Left ventricle myocardium inferior (tissue), 1 donor: Measurements from ENCODE around the gene FARP1. TPM values are rescaled to one million over a fixed set of nuclear protein-coding genes. Genes with fewer than 3 reads are reported as not detected.

Source experiments
- DNase-seq: peaks from one replicate; pipeline ENCODE4 v3.0.0-alpha.2; 2020
- H3K27ac ChIP-seq: fragments of 200-600 bp; replicated peaks from 2 replicates; pipeline ENCODE4 v1.8.0; 2021
- H3K27me3 ChIP-seq: fragments of 200-600 bp; 2 replicates; pipeline ENCODE4 v1.8.0; 2021; ENCODE audit warnings: low read depth
- H3K36me3 ChIP-seq: fragments of 200-600 bp; 2 replicates; pipeline ENCODE4 v1.8.0; 2021
- H3K4me1 ChIP-seq: fragments of 200-600 bp; 2 replicates; pipeline ENCODE4 v1.8.0; 2021
- H3K4me3 ChIP-seq: fragments of 200-600 bp; 2 replicates; pipeline ENCODE4 v1.8.0; 2021; ENCODE audit warnings: mild to moderate bottlenecking, moderate library complexity
- H3K9me3 ChIP-seq: fragments of 200-600 bp; replicated peaks from 2 replicates; pipeline ENCODE4 v1.8.0; 2021
- CTCF ChIP-seq: fragments of 200-600 bp; IDR thresholded peaks from 2 replicates; pipeline ENCODE4 v1.8.0; 2021; ENCODE audit warnings: antibody characterized with exemption, mild to moderate bottlenecking, borderline replicate concordance
- intact Hi-C: fragments of 100-400 bp; cut with micrococcal nuclease; formaldehyde crosslinking; loops from one replicate; pipeline ENCODE4 v1.11.0; 2022
- total RNA-seq: library from RNA; stranded (reverse); fragmentation: NEBNext Ultra II Directional; extraction: Animal tissue kit (Norgen Biotek cat#: 25700); gene quantifications from one replicate; pipeline ENCODE4 v1.2.1, GENCODE V29; 2021
- donor health status: DM: no; HTN: yes; CAD: no; lungs with severe emphysema.

Gene FARP1
- total RNA-seq, 1 donor from 2014 or later, result 17.6 TPM

- Histone ChIP-seq H3K36me3 (no peaks in the 10 kb centered on the region), H3K27ac (no peak overlapping the region), H3K4me1 (peaks cover 4% of the 10 kb centered on the region), H3K9me3 (no peaks in the 10 kb centered on the region), H3K27me3 (no peaks in the 10 kb centered on the region), H3K4me3 (no peak overlapping the region)
- DNase-seq, result no peak
- no peak for TF ChIP-seq CTCF
- intact Hi-C loops, result no loop called here
Measured at GRCh38 chr13:98276486-98276885, 133.6 kb downstream of the FARP1 start.

GRCh38 chr13:98278068-98278724, 135.3 kb downstream of the FARP1 start:
- Histone ChIP-seq H3K27ac (no peak overlapping the region), H3K9me3 (no peaks in the 10 kb centered on the region), H3K27me3 (no peaks in the 10 kb centered on the region), H3K36me3 (no peaks in the 10 kb centered on the region), H3K4me3 (no peak overlapping the region), H3K4me1 (peaks cover 4% of the 10 kb centered on the region)
- no peak for DNase-seq
- TF ChIP-seq CTCF, result no peak
- intact Hi-C loops, result no loop called here

GRCh38 chr13:98279473-98280175, 136.7 kb downstream of the FARP1 start:
- no peak for TF ChIP-seq CTCF
- no peaks in the 10 kb centered on the region for H3K36me3 ChIP-seq
- H3K4me1 ChIP-seq, result peaks cover 4% of the 10 kb centered on the region
- no peak overlapping the region for H3K27ac ChIP-seq
- no peak overlapping the region for H3K4me3 ChIP-seq
- DNase-seq, result no peak
- H3K27me3 ChIP-seq, result no peaks in the 10 kb centered on the region
- intact Hi-C loops, result no loop called here
- no peaks in the 10 kb centered on the region for H3K9me3 ChIP-seq

- Histone ChIP-seq H3K36me3 (no peaks in the 10 kb centered on the region), H3K9me3 (no peaks in the 10 kb centered on the region), H3K27ac (no peak overlapping the region), H3K27me3 (no peaks in the 10 kb centered on the region), H3K4me3 (no peak overlapping the region), H3K4me1 (peaks cover 7% of the 10 kb centered on the region)
- no peak for TF ChIP-seq CTCF
- DNase-seq, result no peak
- intact Hi-C loops, result no loop called here
Measured at GRCh38 chr13:98280176-98280510, 137.2 kb downstream of the FARP1 start.

GRCh38 chr13:98284679-98285078, 141.8 kb downstream of the FARP1 start:
- intact Hi-C loops, result no loop called here
- no peaks in the 10 kb centered on the region for H3K36me3 ChIP-seq
- H3K4me1 ChIP-seq, result peaks cover 7% of the 10 kb centered on the region
- H3K27me3 ChIP-seq, result no peaks in the 10 kb centered on the region
- H3K27ac ChIP-seq, result no peak overlapping the region
- H3K4me3 ChIP-seq, result no peak overlapping the region
- no peak for DNase-seq
- TF ChIP-seq CTCF, result no peak
- H3K9me3 ChIP-seq, result no peaks in the 10 kb centered on the region
